Gastroesophageal sphincter (tissue), 4 donors: Measurements from ENCODE around the gene AP1G2. TPM values are rescaled to one million over a fixed set of nuclear protein-coding genes. Genes with fewer than 3 reads are reported as not detected.

Source experiments
- ATAC-seq: fragments of 150-250 bp; one replicate; pipeline ENCODE4 v1.9.1; 2016; ENCODE audit warnings: mild to moderate bottlenecking, moderate library complexity
- H3K27ac ChIP-seq, 4 donors: fragments of 200-600 bp; sonication (generic) in 3 of 4; 1 replicate in 3 of 4; 2 replicates in 1 of 4; pipeline ENCODE4 v1.5.1; 2016 to 2019
- H3K27me3 ChIP-seq: fragments of 200-600 bp; sonication (generic); one replicate; pipeline ENCODE4 v1.5.1; 2019
- H3K36me3 ChIP-seq, 2 donors: fragments of 200-600 bp; sonication (generic); one replicate each; pipeline ENCODE4 v1.5.1; 2019; ENCODE audit warnings: control low read depth in 1 of 2
- H3K4me1 ChIP-seq, 3 donors: fragments of 200-600 bp; sonication (generic); 1 replicate in 2 of 3; 2 replicates in 1 of 3; pipeline ENCODE4 v1.5.1; 2016 to 2019; ENCODE audit warnings: control low read depth in 2 of 3
- H3K4me3 ChIP-seq, 2 donors: fragments of 200-600 bp; sonication (generic); one replicate each; pipeline ENCODE4 v1.5.1; 2019; ENCODE audit warnings: mild to moderate bottlenecking in 1 of 2, moderate library complexity in 1 of 2
- H3K9me3 ChIP-seq, 3 donors: fragments of 200-600 bp; sonication (generic); one replicate each; pipeline ENCODE4 v1.5.1; 2017 to 2019; ENCODE audit warnings: control low read depth in 2 of 3
- CTCF ChIP-seq, 4 experiments: fragments of 200-600 bp in 2 of 4; fragments of 450-650 bp in 2 of 4; sonication (generic) in 1 of 4; IDR thresholded peaks; one replicate each; pipeline ENCODE4 v1.5.1; 2017 to 2019; ENCODE audit warnings: antibody characterized with exemption in 4 of 4, mild to moderate bottlenecking in 2 of 4, moderate library complexity in 2 of 4
- EP300 ChIP-seq: sonication (generic); formaldehyde crosslinking; IDR thresholded peaks from one replicate; pipeline ENCODE4 v1.6.1; 2017; ENCODE audit warnings: antibody characterized with exemption, mild to moderate bottlenecking
- POLR2A ChIP-seq, 2 donors: fragments of 450-650 bp; IDR thresholded peaks; one replicate each; pipeline ENCODE4 v1.6.1; 2017; ENCODE audit warnings: antibody characterized with exemption in 2 of 2, mild to moderate bottlenecking in 2 of 2, moderate library complexity in 1 of 2
- POLR2AphosphoS5 ChIP-seq: sonication (generic); formaldehyde crosslinking; IDR thresholded peaks from one replicate; pipeline ENCODE4 v1.6.1; 2017; ENCODE audit warnings: antibody characterized with exemption
- WGBS, 2 donors: methylation state at CpG; one replicate each; pipeline ENCODE4 v1.1.5; 2018; ENCODE audit warnings: low coverage in 1 of 2; 5-methylcytosine and 5-hydroxymethylcytosine counted together
- total RNA-seq, 4 donors: library from RNA; depleted of rRNA; stranded (reverse); fragments of >200 nt; gene quantifications; one replicate each; pipeline ENCODE4 v1.1.0, GENCODE V29; 2016

The AP1G2 gene
- total RNA-seq, 4 donors from 2014 or later = 7.2 to 43.1 (median 21.9) TPM

DNA sequence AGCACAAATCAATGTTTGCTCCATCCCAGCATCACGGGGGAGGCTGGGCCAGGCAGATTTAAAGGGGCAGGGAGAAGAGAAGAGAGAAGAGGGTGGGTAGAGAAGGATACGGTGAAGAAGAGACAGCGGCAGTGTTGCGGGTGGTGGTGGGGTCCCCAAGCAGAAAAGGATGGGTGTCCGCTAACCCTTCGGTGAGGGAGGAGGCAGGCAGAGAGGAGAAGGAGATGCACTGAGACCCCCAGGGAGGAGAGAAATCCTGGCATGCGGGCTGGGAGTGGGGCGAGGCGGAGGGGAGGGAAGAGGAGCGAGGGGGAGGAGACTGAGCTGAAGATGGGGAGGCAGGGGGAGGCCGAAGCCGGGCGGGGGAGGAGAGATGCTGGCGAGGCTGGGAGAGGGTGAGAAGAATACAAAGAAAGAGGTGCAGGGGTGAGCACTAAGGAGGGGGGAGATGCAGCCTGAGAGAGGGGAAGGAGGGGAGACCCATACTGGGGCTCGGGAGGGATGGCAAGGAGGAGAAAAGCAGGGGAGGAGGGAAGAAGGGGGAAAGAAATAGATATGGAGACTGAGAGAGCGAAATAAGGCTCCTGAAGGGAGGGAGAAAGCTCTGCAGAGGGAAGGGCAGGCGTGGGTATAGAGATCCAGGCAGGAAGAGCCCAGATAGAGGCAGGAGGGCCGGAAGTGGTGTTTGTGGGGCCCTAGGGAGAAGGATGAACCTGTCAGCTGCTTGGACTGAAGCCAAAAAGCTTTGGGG, 11.1 kb upstream of the AP1G2 start, which contains the start of gene JPH4:
Gene JPH4 (minus strand): TSS at position 231 of the 751 bp plus-strand sequence. CDS start 1,337 bp downstream, outside the sequence.
- Histone ChIP-seq H3K4me3 (peak within 1 kb of the TSS in 1 of 2 donors; percentile 41), H3K36me3 (no peaks in the 10 kb centered on the region), H3K27me3 (peaks cover 88% of the 10 kb centered on the region), H3K4me1 (peaks cover 0 to 36% (median 17%) of the 10 kb centered on the region in 3 donors), H3K9me3 (no peaks in the 10 kb centered on the region), H3K27ac (no peak within 1 kb of the TSS)
- no peak for ATAC-seq
- 5 to 11% methylated on average over 7 to 17 of the region's 18 CpGs for WGBS, 2 donors
- TF ChIP-seq CTCF (IDR thresholded peaks at IDR 0.05) (no peak), POLR2A (IDR thresholded peaks at IDR 0.05) (no peak), EP300 (no peak)

DNA sequence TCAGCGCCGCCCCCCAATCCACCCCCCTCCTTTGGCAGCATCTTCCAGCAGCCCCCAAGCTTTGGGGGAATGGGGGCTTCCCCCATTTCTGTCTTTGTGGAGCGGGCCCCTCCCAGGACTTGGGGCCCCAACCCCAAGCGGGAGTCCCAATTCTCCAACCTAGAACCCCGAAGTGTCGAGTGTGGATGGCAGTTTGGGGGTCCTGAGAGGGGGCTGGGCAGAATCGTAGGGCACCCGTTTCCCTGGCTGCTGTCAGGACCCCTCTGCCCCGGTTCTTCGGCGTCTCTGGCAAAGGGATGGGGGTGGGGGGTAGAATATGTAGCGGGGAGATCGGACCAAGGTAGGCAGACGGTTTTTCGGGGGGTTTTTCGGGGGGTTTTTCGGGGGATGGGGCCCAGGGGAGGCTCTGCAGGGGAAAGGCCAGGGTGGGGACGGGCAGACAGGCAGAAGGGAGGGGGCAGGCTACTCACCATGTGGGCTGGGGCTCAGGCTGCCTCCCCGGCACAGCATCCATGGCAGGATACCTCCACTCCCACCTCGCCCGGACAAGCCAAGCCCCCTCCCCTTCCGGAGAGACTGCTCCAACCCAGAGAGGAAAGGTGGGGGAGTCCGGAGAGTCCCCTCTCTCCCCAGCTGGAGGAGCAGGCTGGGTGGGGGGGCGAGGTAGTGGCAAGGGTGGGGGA, 10.3 kb upstream of the AP1G2 start:
- H3K27ac ChIP-seq = no peak overlapping the region

GRCh38 chr14:23577004-23577681, 9.6 kb upstream of the AP1G2 start:
- Histone ChIP-seq H3K9me3 (no peaks in the 10 kb centered on the region), H3K27ac (no peak overlapping the region), H3K4me3 (peak overlapping the region in 1 of 2 donors; percentile 41), H3K36me3 (no peaks in the 10 kb centered on the region), H3K4me1 (peaks cover 0 to 36% (median 17%) of the 10 kb centered on the region in 3 donors), H3K27me3 (peaks cover 95% of the 10 kb centered on the region)
- TF ChIP-seq EP300 (no peak), CTCF (IDR thresholded peaks at IDR 0.05) (no peak), POLR2AphosphoS5 (no peak), POLR2A (IDR thresholded peaks at IDR 0.05) (no peak)
- ATAC-seq = peak; percentile 15
- WGBS, 2 donors = 4 to 5% methylated on average over 4 to 8 of the region's 67 CpGs

More for the DNA sequence above, 10.3 kb upstream of the AP1G2 start:
- TF ChIP-seq POLR2A (IDR thresholded peaks at IDR 0.05) = no peak
- TF ChIP-seq POLR2AphosphoS5 = no peak
- no peak for TF ChIP-seq CTCF (IDR thresholded peaks at IDR 0.05)
- no peak for TF ChIP-seq EP300
- Histone ChIP-seq H3K27me3 (peaks cover 94% of the 10 kb centered on the region), H3K9me3 (no peaks in the 10 kb centered on the region), H3K4me1 (peaks cover 0 to 36% (median 17%) of the 10 kb centered on the region in 3 donors), H3K36me3 (no peaks in the 10 kb centered on the region), H3K4me3 (peak overlapping the region in 1 of 2 donors; percentile 41)
- no peak for ATAC-seq
- no CpG with 5 or more reads among the region's 24 CpGs for WGBS, 2 donors

DNA sequence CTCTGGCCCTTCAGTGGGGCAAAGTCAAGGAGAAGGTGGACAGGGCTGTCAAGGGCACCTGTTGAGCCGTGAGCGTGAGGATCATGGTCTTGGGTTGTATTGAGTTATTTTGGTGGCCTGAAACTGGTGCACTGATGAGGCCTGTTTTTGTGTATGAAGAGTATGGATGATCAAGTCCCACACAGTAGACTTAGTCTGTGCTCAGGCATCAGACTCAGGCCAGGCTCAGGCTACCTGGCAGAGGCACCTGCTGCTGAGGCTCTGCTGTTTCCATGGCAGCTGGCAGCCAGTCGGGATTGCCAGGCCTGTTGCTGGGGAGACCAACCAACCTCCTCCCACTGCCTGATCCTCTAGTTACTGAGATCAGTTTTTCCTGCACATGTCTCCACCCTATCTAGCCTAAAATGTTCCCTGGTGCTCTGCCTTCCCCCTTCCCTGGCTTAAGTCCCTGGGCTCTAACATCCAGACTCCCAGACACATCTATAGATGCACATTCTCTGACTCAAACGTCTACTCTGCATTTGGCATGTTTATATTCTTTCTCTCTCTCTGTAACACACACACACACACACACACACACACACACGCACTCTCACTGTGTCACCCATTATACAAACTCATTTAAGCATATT, 5.9 kb upstream of the AP1G2 start:
- 60 to 77% methylated on average over 4 to 5 of the region's 5 CpGs for WGBS, 2 donors
- ATAC-seq = no peak
- TF ChIP-seq CTCF (IDR thresholded peaks at IDR 0.05) = no peak
- no peak for TF ChIP-seq POLR2AphosphoS5
- TF ChIP-seq EP300 = no peak
- no peak for TF ChIP-seq POLR2A (IDR thresholded peaks at IDR 0.05)

More for the DNA sequence above, 5.9 kb upstream of the AP1G2 start:
- Histone ChIP-seq H3K27me3 (peaks cover 81% of the 10 kb centered on the region), H3K9me3 (no peaks in the 10 kb centered on the region), H3K4me1 (peaks cover 0 to 28% (median 17%) of the 10 kb centered on the region in 3 donors), H3K27ac (no peak overlapping the region), H3K4me3 (no peak overlapping the region), H3K36me3 (no peaks in the 10 kb centered on the region)
